SH-SY5Y (cell line): ENCODE data around the gene FIG4.

Experiments
- GATA2 ChIP-seq: IDR thresholded peaks from 2 replicates; pipeline ENCODE4 v1.6.1; 2011; ENCODE audit warnings: mild to moderate bottlenecking, low read depth, low read length
- GATA3 ChIP-seq: IDR thresholded peaks from 2 replicates; pipeline ENCODE4 v1.6.1; 2011; ENCODE audit warnings: low read depth, mild to moderate bottlenecking, low read length, moderate library complexity

- no peak for TF ChIP-seq GATA3
- no peak for TF ChIP-seq GATA2
Measured at GRCh38 chr6:109672175-109672574, 18.9 kb upstream of the FIG4 start.
